HG02798 (cell line): Measurements from ENCODE around the gene FBLN1.

Source experiments
- ATAC-seq: cut with Tn5 transposase; IDR thresholded peaks from one replicate; pipeline ENCODE4 v1.9.1; 2021; ENCODE audit warnings: mild to moderate bottlenecking; ENCODE audit not compliant: unreplicated experiment, poor library complexity

The FBLN1 gene

DNA sequence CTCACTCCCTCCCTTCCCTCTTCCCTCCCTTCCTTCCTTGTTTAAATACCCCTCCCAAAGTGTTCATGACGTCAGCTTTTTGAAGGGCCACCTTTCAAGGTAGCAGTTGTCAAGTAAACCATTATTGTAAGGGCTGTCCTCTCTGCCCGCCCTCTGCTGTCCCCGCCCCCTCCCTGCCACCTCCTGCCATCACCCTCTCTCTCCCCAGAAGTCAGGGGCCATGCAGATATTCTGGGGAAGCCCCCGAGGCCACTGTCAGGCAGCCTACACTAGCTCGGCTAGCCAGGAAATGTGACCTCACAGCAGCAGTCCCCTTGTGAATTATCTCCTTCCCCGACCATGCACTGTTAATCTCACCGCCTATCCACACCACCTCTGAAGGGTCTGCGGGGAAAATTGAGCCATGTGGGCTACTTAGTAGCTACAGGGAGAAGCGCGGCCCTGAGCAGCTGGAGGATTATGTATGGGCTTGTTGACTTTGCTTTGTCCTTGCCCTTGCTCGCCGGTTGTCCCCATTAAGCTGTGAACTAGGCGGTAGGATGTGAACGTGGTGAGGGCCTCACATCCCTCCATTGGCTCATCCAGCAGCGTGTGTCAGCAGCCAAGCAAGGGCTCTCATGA, 126.9 kb downstream of the FBLN1 start:
- ATAC-seq: no peak

DNA sequence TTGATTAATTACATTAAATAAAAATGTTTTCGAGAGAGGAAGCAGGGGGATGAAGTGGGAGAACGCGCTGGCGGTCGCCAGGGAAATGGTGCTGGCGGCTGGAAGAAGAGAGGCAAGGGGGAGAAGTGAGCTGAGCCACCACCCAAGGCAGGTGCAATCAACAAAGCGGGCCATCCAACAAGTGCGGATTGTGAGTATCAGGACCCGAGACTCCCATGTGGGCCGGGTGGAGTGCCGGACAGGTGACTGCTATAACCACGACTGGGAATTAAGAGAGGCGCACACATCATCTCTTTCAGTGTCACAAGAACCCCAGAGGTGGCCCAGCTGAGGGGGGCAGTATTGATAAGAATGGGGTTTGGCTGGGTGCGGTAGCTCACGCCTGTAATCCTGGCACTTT, 127.8 kb downstream of the FBLN1 start:
- no peak for ATAC-seq

DNA sequence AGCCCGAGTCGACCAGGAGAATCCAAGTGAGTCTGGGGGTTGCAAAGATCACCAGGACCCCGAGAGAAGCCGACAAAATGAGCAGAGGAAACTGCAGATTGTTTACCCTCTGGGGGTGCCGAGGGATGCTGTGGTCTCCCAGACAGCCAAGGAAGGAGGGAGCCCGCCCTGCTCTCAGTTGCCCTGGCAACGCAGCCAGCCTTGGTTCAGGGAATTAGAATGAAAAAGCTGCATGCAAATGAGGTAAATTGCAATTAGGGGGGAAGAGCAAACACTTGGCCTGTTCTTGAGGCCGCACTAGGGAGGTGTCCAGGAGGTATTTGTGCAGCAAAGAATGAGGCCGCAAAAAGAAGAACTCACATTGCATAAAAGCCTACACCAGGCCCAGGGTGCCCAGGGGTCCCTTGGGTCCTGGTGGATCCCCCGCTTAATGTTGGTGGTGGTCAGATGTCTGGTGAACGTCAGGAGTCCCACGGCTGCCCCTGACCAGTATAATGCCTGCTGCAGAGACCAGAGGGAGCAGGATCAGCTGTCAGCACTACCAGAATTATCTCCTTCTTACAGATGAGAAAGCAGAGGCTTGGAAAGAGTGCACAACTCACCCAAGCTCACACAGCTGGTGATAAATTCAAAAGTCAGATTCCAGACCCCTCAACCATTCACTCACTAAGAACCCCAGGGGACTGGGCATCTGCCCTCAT, 128.6 kb downstream of the FBLN1 start:
- no peak for ATAC-seq

DNA sequence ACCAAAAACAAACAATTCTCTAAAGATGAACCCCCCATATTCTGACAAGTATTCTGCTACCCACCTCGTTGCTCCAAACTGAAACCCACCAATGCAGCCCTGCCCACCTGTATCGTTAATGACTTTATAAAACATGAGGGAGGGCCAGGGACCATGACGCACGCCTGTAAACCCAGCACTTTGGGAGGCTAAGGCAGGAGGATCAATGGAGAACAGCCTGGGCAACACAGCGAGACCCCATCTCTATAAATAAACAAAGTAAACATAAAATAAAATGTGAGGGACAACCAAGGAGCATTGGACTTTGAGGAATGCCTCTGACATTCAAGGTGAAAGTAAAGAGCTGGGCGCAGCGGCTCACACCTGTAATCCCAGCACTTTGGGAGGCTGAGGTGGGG, 129.2 kb downstream of the FBLN1 start:
- no peak for ATAC-seq

DNA sequence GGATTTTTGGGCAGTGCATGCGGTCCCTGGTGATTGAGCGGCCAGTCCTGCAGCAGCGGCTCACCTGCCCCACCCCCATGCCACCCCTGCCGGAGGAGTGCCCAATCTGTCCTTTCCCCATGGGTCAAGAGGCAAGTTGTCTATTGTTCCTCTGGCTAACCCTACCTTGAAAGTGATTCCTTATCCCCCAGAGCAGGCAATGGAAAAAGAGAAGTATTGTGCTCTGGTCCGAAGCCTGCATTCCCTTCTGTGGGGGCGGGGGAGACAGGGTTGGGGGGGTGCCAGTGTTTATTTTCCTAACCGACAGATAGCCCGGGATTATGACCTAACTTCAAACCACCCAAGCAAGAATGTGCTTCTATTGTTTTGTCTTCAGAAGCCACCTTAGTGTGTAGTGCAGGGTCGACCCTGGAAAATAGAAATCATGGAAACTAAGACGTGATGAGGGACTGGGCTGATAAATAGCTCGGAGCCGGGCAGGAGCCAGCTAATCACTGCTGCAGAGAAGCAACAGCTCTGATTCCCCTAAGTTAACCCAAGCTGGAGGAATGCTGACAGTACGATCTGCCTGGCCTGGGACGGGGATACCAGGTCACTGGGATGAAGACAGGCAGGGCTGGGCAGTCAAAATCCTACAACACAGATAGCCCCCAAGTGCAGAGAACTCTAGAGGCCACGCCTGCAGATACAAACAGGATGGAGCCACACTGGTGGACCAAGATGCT, 130.3 kb downstream of the FBLN1 start:
- ATAC-seq: no peak

DNA sequence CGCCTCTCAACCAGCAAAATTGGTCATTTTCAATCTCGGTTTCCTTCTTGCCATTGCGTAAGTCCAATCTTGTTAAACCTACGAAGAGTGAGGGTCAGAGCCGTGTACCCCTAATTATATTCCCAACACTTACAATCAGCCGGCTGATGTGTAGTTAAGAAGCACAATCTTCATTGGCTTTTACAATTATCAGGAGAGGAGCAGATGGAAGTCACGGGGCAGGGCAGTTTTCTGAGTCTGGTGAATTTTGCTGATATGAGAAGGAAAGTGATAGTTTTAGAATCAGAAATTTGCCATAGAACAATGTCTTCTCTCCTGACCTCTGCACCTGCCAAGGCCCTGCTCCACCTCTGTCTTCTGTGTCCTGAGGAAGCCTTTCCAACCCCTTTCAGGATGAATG, 134.0 kb downstream of the FBLN1 start:
- no peak for ATAC-seq

DNA sequence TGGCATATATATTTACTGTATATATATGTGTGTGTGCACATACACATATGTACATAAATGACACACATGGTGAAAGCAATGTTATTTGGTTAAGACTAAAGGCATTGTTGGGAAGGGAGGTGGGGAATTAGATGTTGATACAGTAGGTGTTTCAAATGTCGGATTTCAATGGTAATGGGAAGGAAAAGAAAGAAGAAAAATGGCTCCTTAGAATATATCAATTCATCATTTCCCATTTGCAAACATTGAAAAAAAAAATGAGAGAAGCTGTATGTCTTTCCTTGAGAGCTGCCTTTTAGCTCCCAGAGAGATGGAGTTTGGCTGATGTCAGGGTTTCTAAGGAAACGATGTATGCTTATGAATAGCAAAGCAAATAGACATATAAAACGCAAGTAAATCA, 135.5 kb downstream of the FBLN1 start:
- ATAC-seq: no peak

DNA sequence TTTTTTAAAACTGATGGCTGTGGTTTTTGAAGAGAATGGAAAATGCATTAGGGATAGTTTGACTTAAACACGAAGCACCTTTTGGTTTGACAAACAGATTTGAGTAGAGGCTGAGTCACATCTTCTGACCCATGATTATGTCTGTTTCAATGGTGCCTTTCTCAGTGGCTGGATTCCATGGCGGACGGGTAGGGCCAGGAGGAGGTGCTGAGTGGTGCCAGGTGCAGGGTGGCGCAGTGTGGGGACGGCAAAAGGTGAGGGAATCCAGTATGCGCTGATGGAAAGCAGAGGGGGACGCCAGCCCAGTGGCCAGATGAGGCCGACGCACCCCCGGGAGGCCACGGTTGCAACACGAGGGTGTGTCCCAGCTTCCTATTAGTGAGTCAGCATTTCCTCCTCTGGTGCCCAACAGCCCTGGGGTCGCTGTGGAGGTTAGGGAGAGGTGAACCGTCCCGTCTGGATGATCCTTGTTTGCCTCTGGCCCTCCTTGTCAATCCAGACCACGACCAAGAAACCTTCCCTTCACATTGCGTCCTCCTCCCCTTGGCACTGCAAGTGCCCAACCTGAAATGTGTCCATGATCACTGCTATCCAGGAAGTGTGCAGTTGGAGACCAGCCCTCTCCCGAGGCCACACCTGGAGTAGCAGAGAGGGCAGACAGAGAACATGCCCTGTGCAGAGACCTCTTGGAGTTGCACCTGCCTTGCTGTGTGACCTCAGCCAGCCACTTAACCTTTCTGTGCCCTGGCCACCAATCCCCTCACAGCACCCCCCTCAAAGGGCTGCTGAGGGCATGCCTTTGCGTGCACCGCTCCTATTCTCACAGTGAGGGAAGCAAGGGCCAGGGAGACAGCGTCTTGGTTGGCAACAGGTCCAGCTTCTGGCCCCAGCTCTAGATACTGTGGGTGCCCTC, 136.4 kb downstream of the FBLN1 start:
- ATAC-seq: no peak

DNA sequence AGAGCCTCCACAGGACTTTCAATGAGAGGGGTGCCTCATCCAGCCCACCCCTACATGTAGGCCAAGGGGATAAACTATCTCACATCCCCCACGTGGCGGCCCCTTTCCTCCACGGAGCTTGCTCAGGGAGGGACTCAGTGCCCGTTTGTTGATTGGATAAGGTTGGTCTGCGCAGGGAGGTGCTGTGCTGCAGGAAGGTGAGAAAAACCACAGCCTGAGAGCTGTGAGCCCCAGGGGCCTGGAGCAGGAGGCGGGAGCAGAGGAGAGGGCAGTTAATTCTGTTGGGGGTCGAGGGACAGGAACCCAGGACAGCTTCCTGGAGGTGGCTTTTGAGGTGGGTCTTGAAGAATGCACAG, 137.0 kb downstream of the FBLN1 start:
- ATAC-seq: no peak

DNA sequence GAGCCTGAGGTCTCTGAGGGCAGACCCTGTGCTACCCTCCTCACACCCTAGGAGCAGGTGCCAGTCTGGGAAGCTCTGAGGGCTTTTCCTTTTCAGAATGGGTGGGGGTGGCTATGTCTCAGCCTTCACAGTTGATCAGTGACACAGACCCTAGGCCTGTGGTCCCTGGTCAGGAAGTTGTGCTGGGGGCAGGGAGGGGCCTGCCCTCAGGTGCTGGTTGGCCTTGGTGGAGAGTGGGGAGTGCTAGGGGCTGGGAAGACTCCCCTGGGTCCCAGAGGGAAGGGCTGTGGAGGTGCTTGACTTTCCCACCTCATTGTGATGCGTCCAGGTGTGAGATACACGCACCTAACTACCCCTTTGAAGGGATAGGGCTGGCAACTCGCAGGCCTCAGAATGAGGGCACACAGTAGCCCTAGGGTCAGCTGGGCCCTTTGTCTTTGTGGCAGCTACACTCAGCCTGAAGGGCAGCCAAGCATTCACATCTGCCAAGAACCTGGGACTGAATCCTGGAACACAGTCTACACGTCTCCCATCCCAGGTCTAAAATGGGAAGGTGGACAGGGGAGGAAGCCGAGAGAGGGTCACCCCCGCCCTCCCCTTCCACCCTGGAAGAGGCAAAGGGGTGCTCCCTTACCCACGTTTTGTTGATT, 137.7 kb downstream of the FBLN1 start:
- no peak for ATAC-seq

DNA sequence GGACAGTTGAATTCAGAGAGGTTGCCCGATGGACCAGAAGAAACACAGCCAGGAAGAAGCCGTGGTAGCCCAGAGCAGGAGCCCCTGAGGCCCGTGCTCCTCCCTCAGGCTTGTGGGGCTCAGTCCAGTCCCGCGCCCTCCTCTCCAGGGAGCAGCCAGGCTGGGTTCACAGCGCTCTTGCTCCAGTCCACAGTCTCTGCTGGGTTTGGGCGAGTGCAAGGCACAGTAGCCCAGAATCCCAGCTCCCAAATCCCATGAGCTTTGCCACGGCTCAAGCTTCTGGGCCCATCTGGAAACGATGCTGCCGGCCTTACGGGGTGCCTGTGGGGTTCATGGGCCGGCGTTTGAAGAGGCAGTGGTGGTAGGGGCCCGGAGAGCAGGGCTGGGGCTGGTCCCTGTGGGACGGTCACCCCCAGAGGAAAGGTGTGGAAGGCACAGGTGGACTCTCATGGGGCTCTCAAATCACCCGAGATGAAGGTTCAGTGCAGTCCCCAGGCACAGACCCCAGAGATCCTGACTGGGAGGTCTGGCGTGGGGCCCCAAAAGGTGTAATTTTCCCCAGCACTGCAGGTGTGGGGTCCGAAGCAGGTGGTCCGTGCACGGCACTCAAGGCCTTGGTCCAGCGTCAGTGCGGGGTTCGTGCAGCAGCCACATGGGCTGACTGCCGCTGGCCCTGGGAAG, 138.4 kb downstream of the FBLN1 start:
- no peak for ATAC-seq

DNA sequence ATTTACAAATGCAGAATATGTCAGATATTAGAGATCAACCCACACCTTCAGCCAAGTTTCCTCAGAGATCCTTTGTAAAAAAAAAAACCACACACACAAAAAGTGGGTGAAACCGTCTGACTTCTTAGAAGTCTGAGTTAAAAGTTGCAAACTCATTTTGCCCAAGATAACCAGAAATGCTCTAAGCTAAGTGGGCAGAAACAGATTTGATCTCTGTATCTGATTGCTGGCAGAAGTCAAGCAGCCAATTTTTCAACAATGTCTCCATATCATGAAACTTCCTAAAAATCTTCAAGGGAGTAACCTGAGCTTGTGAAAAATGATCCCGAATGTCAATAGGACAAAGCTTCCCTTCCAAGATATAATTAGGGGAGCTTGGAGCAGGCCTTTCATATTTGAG, 140.3 kb downstream of the FBLN1 start:
- no peak for ATAC-seq

DNA sequence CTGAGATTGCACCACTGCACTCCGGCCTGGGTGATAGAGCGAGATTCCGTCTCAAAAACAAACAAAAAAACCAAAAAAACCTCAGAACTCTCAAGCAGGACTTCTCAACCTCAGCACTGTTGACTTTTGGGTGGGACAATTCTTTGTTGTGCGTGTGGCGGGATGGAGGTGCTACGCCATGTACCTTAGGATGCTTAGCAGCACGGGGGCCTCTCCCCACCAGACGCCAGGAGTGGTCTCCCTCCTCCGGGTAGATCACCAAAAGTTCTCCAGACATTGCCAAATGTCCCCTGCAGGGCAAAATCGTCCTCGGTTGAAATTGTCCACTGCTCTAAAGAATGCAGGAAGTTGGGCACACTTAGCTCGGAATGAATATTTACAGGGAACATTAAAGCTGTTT, 142.0 kb downstream of the FBLN1 start:
- ATAC-seq: no peak

DNA sequence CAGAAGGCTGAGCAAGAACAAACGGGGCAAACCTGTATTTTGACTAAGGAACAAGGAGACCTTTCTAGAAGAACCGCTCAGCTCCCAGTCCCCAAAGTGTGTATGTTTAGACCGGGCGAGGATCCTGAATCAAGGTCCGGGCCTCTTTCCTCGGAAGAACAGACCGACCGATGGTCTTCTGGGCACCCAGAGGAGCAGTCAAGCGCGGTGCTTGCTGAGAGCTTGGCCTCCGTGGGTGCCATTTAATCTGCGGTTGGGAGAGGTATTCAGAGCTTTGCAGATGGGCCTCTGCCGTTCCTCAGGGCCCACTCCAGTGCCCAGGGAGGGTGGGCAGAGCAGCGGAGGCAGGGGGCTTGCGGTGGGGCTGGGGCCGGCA, 142.5 kb downstream of the FBLN1 start:
- ATAC-seq: no peak

DNA sequence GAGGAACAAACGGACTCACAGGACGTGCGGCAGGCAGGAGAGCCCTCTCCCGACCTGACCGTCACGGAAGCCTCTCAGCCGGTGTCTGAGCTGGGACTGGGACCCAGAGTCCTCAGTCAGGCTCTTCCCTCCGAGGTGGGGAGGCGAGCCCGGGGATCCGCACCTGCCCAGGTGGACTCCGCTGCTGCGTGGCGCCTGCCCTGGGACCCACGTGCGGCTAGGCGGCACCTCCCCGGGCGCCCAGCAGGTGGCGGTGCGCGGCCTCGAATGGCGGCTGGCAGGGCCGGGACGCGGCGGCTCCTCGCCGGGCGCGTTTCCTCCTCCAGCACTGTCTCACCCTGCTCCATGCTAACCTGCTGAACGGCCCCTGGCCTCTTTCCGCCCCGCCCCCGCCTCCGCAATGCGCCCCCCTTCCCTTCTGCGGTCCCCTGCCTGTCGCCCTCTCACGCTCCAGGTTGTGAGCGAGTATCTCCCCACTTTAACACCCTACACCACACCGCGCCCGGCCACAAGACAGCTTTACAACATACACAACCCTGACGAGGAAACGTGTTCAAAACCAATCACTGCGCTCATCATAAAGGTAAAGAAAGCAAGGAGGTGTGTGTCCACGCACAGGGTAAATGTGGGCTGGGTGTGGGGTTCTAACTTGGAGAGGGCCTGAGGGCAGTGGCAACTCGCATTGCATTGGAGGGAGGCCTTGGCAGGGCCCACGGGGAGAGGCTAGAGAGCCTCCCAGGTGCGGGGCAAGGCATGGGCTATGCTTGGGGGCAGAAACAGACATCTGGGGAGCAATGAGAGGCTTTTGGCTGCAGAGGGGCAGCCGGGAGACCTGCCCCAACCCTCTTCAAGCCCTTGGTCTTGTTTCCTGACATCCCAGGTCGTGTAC, 143.1 kb downstream of the FBLN1 start:
- ATAC-seq: peak; percentile 57

DNA sequence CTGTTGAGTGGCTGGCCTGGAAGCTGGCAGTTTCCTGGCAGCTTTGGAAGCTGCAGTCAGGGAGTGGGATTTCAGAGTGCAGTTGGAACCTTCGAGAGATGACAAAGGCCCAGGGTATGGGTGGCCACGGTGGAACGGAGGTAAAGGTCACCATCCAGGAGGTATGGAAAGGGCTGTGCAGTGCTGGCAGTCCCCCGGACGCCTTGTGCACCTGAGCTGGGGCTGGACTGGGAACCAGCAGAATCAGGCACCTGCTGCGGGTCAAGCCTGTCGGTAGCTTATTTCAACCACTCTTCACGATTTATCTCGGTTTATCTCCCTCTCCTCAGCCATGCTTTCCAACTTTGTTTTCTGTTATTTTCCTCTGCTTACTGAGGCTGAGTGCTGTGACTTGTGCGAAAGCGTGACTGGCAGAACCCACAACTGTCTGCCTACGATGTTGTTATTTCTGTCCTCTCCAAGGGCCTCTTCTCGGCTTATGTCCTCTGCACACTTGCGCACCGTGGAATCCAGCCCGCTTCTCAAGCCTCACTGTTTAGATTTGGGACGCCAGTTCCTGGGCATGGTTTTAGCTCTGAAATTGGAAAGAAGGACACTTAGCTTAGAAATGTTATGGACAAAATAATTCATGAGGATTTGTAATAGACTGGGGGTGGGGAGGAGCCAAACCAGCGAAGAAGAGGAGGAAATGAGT, 145.0 kb downstream of the FBLN1 start:
- no peak for ATAC-seq

DNA sequence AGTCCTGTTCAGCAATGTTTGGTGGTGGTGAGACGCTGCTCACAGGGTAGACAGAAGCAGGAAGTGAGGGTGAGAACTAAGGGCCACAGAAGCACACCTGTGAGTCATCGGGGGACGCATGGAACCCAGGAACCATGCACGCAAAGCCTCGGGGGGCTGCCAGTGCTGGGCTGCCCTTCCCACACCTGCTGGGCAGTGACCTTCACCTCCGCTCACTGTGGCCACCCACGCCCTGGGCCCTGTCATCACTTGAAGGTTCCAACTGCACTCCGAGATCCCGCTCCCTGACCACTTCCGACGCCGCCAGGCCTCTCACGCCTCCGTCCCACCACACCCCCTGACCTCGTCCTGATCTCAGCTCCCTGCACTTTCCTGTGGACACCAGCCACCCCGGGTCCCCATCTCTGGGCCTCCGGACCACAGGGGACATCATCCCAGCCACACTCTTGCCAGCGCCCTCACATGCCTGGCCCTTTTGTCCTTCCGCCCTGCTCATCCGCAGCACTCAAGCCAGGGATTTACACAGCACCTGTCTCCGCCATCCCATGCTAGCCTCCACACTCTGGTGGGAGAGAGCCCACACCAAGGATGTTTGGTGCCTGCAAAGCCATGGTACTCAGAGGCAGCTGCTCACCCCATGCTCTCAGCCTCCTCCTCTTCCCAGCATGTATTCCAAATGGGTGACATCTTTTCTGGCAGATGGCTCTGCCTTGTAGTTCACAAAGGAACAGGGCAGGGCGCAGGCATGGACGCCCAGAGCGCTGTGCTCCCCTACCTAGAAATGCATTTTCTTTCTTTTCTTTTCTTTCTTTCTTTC, 145.8 kb downstream of the FBLN1 start:
- ATAC-seq: no peak
